Activated CD4-positive, alpha-beta T cell treated with anti-CD3 and anti-CD28 coated beads, Interleukin-2, amount 50 U/mL, for 24 hours (primary cell): ENCODE results near the gene NVL.
"Not testable (repeated sequence)": the region's sequence is repeated elsewhere in the genome, so short reads cannot be mapped to it uniquely, and the experiment has no call there.

Experiments
- DNase-seq, 2 donors: peaks; one replicate each; pipeline ENCODE4 v3.0.0-alpha.2; 2020; ENCODE audit warnings: low read depth in 1 of 2, low spot score in 1 of 2

NVL gene

GRCh38 chr1:224237119-224237881 lies 92.7 kb downstream of the NVL start:
- no peak for DNase-seq

- no peak for DNase-seq
Observed at GRCh38 chr1:224235813-224236493, 94.0 kb downstream of the NVL start.

GRCh38 chr1:224234017-224234416 lies 96.0 kb downstream of the NVL start:
- DNase-seq, result no peak

GRCh38 chr1:224226849-224227502 lies 103.0 kb downstream of the NVL start:
- DNase-seq, result no peak

- DNase-seq, result no peak
Observed at GRCh38 chr1:224223819-224224714, 105.9 kb downstream of the NVL start.

- no peak for DNase-seq
Observed at GRCh38 chr1:224219612-224220059, 110.3 kb downstream of the NVL start.

GRCh38 chr1:224219011-224219611 lies 110.9 kb downstream of the NVL start:
- no peak for DNase-seq

GRCh38 chr1:224217655-224218623 lies 112.0 kb downstream of the NVL start:
- DNase-seq, result no peak

- DNase-seq, result no peak
Observed at GRCh38 chr1:224216382-224216781, 113.6 kb downstream of the NVL start.

- no peak for DNase-seq
Observed at GRCh38 chr1:224213438-224214119, 116.4 kb downstream of the NVL start.

- no peak for DNase-seq
Observed at GRCh38 chr1:224212618-224213061, 117.3 kb downstream of the NVL start.

- no peak for DNase-seq
Observed at GRCh38 chr1:224211206-224211962, 118.6 kb downstream of the NVL start.

GRCh38 chr1:224205931-224206538 lies 123.9 kb downstream of the NVL start:
- DNase-seq, result not testable (repeated sequence)

- DNase-seq, result peak in 1 of 2 donors; percentile 39
Observed at GRCh38 chr1:224205438-224205840, 124.5 kb downstream of the NVL start.

- no peak for DNase-seq
Observed at GRCh38 chr1:224203243-224204016, 126.5 kb downstream of the NVL start.

- DNase-seq, result no peak
Observed at GRCh38 chr1:224201853-224202252, 128.1 kb downstream of the NVL start.

GRCh38 chr1:224201383-224201782 lies 128.6 kb downstream of the NVL start:
- no peak for DNase-seq
